Epithelial cell of proximal tubule (primary cell): ENCODE data around the gene SHANK3. TPM values are rescaled to one million over a fixed set of nuclear protein-coding genes. Genes with fewer than 3 reads are reported as not detected.

ENCODE experiments used
- DNase-seq: peaks from one replicate; pipeline ENCODE4 v3.0.0-alpha.2; 2011; ENCODE audit warnings: low read depth
- H3K4me3 ChIP-seq: 2 replicates; pipeline ENCODE4 v1.5.1; 2011; ENCODE audit warnings: low read depth, mild to moderate bottlenecking, low read length
- CTCF ChIP-seq: conservative IDR thresholded peaks from 2 replicates; pipeline ENCODE4 v1.5.1; 2012; ENCODE audit warnings: low read depth, mild to moderate bottlenecking, low read length
- total RNA-seq: library from RNA; depleted of rRNA; stranded (reverse); fragments of >200 nt; gene quantifications from 2 replicates; pipeline ENCODE4 v1.2.3, GENCODE V29; 2015

Gene SHANK3
- total RNA-seq, 1 donor from 2014 or later = 3.6 TPM

GRCh38 chr22:50711446-50712340 is 39.1 kb downstream of the SHANK3 start:
- no peak overlapping the region for H3K4me3 ChIP-seq
- no peak for DNase-seq
- no peak for TF ChIP-seq CTCF

DNA sequence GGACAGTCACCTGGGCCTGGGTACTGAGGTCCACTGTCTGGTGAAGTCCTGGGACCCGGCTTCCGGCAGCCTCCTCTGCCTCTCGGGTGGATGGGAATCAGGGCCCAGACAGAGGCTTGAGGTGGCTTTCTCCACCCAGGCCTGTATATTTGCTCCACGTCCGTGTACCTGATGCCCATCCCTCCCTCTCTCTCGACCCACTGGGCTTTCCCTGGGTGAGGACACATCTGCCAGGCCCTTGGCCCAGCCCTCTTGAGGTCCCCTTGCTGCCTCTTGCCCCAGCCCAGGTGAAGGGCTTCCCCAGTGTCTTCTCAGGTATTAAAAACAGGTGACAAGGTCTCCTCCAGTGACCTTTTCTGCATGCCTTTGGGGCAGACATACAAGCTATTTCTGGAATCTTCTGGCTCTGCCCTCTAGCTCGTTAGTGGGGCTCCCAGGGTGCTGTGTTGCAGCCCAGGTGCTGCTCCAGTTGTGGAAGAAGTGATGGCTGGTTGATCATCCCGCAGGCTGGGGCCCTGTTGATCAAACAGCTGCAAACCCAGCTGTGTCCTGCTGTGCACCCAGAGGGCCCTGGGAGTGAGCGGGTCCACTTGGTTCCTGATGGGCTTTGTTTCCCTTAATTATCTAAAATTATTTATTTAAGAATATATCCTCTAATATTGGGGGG is 39.9 kb downstream of the SHANK3 start:
- DNase-seq = no peak
- TF ChIP-seq CTCF = no peak
- no peak overlapping the region for H3K4me3 ChIP-seq

GRCh38 chr22:50713008-50713385 is 40.4 kb downstream of the SHANK3 start:
- no peak for TF ChIP-seq CTCF
- DNase-seq = no peak

GRCh38 chr22:50713571-50714056 is 41.0 kb downstream of the SHANK3 start:
- no peak for TF ChIP-seq CTCF

More at GRCh38 chr22:50713008-50713385, 40.4 kb downstream of the SHANK3 start:
- H3K4me3 ChIP-seq = no peak overlapping the region

DNA sequence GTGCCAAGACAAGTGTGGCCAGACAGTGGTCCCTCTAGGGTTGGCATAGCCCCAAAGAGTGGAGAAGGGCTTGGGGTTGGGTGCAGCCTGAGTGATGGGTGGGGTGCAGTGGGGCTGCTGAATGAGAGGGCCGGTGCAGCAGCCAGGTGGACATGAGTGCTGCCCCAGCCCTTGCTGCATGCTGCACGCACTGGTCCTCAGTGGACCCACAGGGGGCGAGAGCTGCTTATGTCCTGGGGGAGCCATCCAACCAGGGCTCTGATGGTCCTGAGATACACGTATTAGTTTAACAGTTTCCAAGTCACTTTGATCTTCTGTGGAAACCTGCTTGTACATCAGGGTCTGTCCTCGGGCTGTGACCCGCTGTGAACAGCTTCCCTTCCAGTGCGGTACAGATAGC is 41.5 kb downstream of the SHANK3 start:
- no peak for DNase-seq
- no peak for TF ChIP-seq CTCF
- H3K4me3 ChIP-seq = no peak overlapping the region

More at GRCh38 chr22:50713571-50714056, 41.0 kb downstream of the SHANK3 start:
- DNase-seq = no peak
- no peak overlapping the region for H3K4me3 ChIP-seq

GRCh38 chr22:50714631-50715179 is 42.1 kb downstream of the SHANK3 start:
- no peak overlapping the region for H3K4me3 ChIP-seq
- no peak for TF ChIP-seq CTCF
- no peak for DNase-seq
